ENCODE results near the gene AGAP1. TPM values are rescaled to one million over a fixed set of nuclear protein-coding genes. Genes with fewer than 3 reads are reported as not detected.

The AGAP1 gene
- 14.2 to 23.1 TPM (median 20.4 TPM) in 5 replicates for total RNA-seq (2022; extraction: Qiagen RNA extraction)

DNA sequence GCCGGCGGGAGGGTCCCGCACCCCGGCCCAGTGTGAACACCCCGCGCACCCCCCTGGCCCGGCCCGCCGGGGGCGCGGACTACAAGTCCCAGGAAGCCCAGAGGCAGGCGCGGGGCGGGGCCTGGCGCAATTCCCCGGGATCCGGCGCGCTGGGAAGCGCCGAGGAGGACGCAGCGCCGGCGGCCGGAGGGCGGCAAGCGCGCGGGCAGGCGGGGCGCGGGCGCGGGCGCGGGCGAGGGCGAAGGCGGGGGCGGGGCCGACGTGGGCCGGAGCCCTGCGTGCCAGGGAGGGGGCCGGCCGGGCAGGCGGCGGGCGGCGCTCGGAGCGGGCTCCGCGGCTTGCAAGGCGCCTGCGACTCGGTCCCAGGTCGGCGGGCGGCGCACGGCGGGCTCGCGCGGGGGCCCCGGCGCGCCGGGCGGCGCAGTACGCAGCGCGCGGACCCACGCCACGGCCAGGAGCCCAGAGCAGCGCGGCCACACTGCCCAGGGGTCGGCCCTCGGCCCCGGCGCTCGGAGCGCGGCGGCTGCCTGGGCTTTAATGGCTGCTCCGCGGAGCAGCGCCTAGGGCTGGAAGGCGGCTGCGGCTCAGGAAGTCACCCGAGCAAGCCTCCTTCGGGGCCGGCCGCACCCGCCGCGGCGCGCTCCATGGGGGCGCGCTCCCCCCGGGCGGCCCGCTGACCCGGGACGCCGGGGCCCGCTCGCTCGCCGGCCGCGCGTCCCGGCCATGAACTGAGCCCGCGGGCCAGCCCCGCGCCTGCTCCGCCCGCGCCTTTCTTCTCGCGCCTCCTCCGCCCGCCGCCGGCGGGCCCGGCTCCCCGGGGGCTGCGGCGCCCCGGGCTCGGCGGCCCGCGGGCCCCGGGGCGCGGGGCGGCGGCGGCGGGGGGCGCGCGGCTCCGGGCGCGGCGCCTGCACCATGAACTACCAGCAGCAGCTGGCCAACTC, at the start of gene AGAP1:
Gene AGAP1, plus strand, starts transcription at position 269 of the 941 bp plus-strand sequence.

DNA sequence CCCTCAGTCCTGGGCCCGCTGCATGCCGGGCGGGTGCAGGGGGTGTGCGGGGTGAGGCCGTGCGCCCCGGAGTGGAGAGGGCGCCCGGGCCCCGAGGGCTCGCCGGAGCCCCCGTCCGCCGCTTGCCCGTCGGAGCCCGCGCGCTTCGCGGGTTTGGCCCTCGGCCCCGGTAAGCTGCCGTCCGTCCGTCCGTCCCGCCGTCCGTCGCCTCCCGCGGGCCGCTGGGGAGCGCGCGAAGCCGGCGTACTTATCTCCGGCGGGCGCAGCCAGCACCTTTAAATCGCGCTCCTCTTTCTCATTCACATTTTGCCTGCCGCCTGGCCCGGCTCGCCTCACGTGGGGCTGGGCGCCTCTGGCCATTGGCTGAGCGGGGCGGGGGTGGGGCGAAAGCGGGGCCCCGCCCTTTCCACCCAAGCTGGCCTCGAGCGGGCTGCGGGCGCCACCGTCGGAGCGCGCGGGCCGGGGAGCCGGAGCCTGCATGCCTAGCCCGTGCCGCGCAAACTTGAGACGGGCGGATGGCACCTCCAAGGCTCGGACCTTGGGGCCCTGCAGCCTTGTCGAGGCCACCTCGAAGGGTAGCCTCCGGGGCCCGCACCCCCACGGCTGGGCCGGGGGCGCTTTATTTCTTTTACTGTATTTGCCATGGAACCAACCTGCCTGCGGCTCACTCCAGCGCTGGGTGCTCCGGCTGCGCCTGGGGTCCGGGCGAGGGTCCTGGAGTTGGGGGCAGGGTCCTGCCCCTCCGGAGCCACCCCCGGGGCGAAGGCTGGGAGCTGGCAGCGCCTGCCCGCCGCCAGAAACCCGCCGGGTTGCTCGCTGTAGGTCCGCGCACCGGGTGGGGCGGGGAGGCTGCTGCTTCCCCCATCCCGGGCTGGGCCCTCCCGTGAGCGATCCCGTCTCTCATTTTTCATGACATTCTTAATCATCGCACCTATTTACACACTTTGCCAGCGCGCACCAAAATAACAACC, 674.6 kb downstream of the AGAP1 start, which contains the start of gene GBX2:
Gene GBX2, minus strand, starts transcription at position 277 of the 971 bp plus-strand sequence. CDS start 415 bp downstream, outside the sequence.

